NCI-H1694 (cell line): ENCODE results near the gene ZNHIT1.
A peak's percentile ranks its signal among the peaks of the same experiment; 100 is the strongest.
"Not testable (repeated sequence)": the region's sequence is repeated elsewhere in the genome, so short reads cannot be mapped to it uniquely, and the experiment has no call there.

ENCODE experiments used
- DNase-seq: peaks from one replicate; lab custom pipeline; 2025; lab: John Stamatoyannopoulos, UW

Gene ZNHIT1

DNA sequence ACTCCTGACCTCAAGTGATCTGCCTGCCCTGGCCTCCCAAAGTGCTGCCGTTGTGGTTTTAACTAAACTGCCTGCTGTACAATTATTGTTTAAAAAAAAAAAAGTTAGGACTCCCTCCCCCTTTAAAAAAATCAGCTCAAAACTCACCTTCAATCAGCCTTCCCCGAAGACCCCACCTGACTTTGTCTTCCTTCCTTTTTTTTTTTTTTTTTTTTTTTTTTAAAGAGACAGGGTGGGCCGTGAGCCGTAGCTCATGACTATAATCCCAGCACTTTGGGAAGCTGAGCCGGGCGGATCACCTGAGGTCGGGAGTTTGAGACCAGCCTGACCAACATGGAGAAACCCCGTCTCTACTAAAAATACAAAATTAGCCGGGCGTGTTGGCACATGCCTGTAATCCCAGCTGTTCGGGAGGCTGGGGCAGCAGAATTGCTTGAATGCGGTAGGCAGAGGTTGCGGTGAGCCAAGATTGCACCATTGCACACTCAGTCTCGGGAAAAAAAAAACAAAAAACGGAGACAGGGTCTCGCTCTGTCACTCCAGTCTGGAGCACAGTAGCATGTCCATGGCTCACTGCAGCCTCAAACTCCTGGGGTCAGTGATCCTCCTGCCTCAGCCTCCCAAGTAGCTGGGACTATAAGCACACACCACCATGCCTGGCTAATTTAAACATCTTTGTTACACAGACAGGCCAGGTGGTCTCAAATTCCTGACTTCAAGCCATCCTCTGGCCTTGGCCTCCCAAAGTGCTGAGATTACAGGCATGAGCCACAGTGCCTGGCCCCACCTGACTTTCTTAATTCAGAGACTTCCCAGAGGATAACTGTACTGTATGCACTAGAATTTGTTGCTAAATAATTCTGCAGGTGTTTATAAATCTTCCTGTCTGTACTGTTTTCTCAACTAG lies 23.7 kb downstream of the ZNHIT1 start:
- peak; percentile 50 for DNase-seq

DNA sequence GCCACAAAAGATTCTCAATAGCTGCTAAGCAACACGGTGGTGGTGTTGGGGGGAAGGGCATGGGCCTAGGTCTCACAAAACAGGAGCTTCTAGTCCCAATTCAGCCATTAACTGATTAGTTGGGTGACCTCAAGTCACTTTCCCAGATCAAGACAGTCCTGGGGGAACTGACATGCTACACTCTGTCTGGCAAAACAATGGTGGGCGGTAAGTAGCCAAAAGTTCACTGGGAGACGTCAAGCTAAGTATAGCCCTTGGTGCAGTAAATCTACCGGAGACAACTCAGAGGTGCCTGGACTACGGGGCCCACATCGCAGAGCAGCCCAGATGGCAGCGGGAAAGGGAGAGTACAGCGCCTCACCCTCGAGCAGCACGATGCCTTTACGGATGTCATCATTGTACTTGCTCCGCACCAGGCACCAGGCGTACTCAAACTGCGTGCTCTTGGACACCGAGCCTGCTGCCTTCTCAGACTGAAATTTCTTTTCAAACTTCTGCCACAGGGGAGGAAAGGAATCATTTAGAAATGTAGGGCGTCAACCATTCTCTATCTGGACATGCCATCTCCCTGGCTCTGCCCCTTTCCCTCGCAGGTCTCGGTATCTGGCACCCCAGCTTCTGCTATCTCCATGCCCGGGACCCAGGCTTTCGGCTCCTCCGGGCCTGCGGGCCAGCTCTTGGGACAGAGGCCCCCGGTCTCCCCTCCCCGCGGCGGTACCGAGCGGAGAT lies 25.8 kb downstream of the ZNHIT1 start:
- DNase-seq, result no peak

DNA sequence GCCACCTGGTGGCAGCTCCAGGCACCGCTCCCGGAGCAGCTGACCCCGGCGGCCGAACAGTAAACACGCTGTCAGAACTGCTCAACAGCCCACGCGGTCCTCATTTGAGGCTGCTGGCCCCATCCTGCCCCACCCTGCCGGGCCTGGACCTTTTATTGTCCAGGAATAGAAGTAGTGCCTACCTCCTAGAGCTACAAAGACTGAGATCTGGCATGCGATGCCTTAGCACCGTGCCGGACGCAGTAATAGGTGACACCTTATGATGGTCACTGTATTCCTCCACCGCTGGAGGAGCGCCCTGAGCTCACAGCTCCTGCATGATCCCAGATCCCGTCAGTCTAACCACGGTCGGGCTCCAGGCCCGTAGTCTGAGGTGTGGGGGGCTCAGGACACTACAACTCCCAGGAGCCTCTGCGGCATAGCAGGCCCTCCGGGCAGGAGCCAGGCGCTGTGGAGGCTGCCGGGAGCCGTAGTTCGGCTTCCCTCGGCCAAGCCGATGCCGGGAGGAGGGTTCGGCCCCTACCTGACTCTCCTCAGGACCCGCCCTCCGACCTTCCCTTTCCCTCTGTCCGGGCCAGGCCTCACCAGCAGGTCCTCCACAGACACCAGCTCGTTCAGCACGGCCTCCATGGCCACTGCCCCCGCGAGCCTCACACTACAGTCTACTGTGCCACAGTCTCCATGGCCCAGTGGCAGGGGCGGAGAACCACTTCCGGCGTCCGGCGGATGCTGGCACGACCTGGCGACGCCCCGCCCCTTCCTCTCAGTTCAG lies 26.6 kb downstream of the ZNHIT1 start, which contains the start of gene FIS1:
Gene FIS1 (minus strand): TSS at position 707 of the 772 bp plus-strand sequence. CDS start 77 bp downstream, at position 630.
- DNase-seq, result peak; percentile 84

DNA sequence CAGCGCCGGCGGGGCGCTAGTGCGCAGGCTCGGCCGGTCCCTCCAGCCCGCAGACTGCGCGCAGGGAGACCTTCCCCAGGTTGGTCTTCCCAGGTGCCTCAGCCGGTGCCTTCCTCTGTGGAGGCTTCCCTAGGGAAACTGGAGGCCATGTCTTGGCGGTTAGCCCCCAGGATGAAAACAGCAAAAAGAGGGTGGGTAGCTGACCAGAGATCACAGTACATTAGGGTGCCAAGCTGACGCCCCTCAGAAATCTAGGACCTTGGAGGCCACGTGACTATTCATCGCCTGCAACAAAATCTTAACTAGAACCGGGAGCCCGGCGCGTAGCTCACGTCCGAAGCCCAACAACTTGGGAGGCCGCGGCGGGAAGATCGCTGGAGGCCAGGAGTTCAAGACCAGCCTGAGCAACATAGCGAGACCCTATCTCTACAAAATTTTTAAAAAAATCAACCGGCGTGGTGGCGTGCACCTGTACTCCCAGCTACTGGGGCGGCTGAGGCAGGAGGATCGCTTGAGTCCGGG lies 27.2 kb downstream of the ZNHIT1 start:
- DNase-seq, result no peak

DNA sequence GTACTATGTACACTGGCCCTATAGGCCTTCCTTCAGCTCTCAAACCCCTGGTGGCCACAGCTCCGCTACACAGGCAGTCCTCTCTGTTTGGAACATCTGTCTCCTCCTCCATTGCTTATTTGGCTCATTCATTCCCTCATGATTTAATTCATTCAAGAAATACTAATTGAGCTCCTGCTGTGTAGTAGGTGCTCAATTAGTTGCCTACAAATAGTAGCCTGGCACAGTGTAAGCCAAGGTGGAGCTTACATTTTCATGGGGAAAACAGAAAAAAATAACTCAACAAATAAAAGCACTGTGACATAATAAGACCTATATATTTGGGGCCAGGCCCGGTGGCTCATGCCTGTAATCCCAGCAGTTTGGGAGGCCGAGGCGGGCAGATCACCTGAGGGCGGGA lies 30.3 kb downstream of the ZNHIT1 start:
- no peak for DNase-seq

DNA sequence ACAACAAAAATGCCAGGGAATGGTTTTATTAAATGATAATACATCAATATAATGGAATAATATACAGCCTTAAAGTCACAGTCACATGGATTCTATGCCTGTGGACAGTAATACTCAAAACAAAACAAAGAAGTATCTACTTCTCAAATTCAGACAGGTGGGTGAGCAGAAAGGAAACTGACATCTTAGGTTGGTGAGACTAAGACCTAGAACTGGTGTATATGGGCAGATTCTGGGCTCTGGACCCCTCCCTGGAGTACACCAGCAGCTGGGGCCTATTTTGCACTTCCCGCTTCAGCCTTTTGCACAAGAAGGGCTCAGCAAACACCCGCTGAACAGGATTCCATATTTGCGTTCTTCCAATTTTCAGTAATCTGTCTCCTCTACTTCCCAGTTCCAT lies 32.4 kb downstream of the ZNHIT1 start:
- no peak for DNase-seq

DNA sequence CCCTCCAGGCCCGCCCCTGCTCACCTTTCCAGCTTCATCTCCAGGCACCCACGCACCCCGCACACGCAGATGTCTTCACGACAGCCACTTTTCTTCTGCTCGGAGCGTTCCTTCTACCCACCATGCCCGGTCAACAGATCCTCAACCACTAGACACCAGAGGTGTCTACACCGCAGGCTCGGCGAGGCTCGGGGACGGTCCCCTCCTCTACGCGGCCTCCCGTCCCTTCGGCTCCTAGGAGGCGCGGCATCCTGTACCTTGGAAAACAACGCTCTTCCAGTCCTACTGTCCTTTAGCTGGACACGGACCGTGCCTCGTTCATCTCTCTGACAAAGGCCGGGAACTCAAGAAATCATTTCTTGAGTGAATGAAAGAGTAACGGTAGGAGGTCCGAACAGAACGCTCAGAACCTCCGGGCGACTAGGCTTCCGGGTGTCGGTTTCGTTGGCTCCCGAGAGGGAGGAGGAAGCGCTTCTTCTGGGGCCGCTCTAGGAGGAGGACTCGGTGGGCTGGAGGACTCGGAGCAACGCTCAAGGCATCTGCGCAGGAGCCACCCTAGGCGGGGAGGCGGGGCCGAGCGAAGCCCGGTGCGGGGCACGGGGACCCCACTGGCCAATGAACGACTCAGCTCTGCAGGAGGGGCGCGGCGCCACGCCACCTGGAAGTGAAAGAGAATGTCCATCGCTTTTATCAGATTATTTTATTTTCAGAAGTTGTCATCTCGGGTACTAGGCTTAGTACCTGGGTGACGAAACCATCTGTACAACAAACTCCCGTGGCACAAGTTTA lies 34.1 kb downstream of the ZNHIT1 start:
- peak; percentile 96 for DNase-seq

DNA sequence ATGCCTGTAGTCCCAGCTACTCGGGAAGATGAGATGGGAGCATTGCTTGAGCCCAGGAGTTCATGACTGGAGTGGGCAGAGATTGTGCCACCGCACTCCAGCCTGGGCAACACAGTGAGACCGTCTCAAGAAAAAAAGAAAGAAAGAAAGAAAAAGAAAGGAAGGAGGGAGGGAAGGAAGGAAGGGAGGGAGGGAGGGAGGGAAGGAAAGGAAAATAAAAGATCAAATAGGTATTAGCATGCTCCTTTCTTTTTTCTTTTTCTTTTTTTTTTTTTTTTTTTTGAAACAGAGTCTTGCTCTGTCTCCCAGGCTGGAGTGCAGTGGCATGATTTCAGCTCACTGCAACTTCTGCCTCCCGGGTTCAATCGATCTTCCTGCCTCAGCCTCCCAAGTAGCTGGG lies 35.2 kb downstream of the ZNHIT1 start:
- DNase-seq, result not testable (repeated sequence)

DNA sequence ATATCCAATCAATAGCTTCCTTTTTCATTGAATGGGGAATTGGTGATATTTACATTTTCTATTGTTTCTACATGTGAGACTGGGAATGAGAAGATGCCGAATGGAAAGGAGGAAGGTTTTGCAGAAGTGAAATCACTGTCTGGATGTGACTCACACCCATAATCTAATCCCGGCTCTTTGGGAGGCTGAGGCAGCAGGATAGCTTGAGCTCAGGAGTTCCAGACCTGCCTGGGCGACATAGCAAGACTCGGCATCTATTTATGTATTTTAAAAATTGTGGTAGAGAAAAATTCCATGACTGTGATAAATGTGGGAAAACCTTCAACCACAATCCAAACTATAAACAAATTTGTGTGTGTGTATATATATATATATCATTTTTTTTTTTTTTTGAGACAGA lies 37.8 kb downstream of the ZNHIT1 start:
- DNase-seq, result no peak

DNA sequence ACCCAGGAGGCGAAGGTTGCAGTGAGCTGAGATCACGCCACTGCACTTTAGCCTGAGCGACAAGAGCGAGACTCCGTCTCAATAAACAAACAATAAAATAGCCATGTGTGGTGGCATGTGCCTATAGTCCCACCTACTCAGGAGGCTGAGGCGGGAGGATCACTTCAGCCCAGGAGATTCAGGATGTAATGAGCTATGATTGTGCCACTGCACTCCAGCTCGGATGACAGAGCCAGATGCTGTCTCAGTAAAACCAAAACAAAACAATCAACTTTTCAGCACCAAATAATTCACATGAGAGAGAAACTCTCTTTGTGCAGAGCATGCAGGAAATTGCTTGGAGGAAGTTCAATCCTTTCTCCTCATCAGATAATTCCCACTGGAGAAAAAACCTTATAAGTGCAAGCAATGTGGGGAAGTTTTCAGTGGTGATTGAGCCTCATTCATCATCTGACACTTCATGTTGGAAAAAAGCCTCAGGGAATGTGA lies 40.3 kb downstream of the ZNHIT1 start:
- DNase-seq, result no peak

DNA sequence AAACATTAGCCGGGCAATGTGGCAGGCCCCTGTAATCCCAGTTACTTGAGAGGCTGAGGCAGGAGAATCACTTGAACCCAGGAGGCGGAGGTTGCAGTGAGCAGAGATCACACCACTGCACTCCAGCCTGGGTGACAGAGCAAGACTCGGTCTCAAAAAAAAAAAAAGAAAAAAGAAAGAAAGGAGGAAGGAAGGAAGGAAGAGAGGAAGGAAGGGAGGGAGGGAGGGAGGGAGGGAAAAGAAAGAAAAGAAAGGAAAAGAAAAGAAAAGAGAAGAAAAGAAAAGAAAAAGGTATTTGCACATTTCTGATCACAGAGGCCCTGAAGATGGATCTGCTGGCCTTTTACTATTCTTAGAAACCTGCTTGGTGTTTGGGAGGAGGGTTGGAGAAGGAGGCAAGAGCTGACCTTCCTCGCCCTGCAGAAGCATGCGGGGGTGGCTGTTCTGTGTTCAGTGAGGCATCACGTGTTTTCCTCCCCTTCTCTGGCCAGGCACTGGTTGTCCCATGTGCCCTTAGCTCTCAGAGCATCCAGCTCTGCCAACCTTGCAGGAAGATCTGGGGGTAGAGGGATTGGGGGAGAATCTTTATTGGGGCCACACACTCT lies 46.2 kb downstream of the ZNHIT1 start:
- DNase-seq, result not testable (repeated sequence)

DNA sequence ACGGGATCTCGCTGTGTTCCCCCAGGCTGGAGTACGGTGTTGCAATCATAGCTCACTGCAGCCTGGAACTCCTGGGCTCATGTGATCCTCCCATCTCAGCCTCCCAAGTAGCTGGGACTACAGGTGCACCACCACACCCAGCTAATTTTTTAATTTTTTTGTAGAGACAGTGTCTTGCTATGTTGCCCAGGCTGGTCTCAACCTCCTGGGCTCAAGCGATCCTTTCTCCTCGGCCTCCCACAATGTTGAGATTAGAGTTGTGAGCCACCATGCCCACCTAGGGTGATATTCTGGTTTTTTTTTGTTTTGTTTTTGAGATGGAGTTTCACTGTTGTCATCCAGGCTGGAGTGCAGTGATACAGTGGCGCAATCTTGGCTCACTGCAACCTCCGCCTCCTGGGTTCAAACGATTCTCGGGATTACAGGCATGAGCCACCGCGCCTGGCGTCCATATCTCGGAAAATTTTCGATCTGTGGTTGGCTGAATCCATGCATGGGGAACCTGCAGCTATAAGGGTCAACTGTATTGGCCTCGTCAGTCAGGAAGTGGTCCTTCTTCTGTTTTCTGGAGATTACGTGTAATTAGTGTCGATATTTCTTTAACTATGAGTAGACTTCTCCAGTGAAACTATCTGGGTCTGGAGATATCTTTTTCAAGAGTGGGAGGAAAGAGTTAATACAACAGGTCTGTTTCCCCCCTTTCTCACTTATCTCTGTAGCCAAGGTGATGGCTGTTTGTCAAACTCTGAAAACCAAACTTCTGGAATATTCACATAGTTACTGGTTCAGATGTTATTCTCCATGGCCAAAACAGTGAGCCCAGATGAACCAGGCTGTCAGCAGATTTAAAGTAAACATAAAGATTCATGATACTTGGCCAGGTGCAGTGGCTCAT lies 47.9 kb downstream of the ZNHIT1 start:
- no peak for DNase-seq

DNA sequence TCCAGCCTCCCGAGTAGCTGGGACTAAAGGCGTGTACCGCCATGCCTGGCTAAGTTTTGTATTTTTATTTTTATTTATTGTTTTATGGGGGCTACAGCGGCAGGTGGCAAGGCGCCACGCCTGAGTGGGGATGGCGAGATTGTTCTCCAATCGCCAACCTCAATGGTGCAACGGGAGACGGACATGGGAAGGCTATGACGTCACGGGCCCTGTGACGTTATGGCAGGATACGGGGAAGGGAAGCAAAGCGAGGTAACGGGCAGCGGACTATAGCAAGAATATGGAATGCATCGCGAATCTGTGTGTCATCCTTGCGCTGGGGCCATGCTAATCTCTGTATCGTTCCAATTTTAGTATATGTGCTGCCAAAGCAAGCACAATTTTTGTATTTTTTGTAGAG lies 51.7 kb downstream of the ZNHIT1 start:
- no peak for DNase-seq

DNA sequence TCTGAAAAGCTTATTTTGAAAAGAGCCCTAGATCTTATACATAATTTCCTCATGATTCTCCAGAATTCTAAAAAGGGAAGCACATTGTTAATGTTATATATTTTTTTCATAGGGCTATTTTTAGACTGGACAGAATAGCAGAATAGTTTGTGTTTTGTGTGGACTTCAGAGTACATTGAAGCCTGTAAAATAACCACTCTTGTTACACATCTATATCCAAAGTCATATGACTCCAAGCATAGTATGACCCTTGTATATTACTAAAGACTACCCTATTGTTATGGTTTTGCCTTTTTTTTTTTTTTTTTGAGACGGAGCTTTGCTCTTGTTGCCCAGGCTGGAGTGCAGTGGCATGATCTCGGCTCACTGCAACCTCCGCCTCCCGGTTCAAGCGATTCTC lies 53.1 kb downstream of the ZNHIT1 start:
- no peak for DNase-seq

DNA sequence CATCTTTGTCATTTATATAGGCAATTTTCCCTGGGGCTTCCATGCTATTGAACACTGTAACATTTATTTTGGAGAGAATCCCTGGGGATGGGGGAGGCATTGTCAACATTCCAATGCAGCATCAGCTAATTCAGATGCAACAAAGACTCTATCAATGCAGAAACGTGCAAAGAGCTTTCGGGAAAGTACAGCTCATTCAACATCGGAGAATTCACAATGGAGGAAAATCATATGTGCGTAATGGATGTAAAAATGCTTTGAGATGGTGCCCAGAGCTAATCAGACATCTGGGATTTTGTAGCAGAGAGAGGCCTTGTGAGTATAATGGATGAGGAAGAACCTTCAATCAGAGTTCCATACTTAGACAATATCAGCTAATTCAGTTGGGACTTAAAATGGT lies 55.2 kb downstream of the ZNHIT1 start:
- no peak for DNase-seq
